Ovary (tissue), 9 donors: ENCODE results near the gene SLC39A11. TPM values are rescaled to one million over a fixed set of nuclear protein-coding genes. Genes with fewer than 3 reads are reported as not detected.

Experiments used
- DNase-seq, 5 donors: peaks; one replicate each; pipeline ENCODE4 v3.0.0-alpha.2; 2019 to 2020
- H3K27ac ChIP-seq, 2 donors: fragments of 200-600 bp; one replicate each; pipeline versions ENCODE4 v1.5.1 to v1.8.0; 2019 to 2022
- H3K27me3 ChIP-seq: fragments of 200-600 bp; one replicate; pipeline ENCODE4 v1.8.0; 2022
- H3K36me3 ChIP-seq: fragments of 200-600 bp; sonication (generic); one replicate; pipeline ENCODE4 v1.5.1; 2019
- H3K4me1 ChIP-seq: one replicate; pipeline ENCODE4 v1.8.1; 2013; ENCODE audit warnings: mild to moderate bottlenecking, moderate library complexity; ENCODE audit not compliant: insufficient read depth
- H3K4me3 ChIP-seq: fragments of 200-600 bp; sonication (generic); one replicate; pipeline ENCODE4 v1.5.1; 2017
- H3K9me3 ChIP-seq, 2 donors: fragments of 200-600 bp in 1 of 2; sonication (generic) in 1 of 2; one replicate each; pipeline versions ENCODE4 v1.5.1 to v1.8.1; 2013 to 2019; ENCODE audit warnings: mild to moderate bottlenecking in 1 of 2, moderate library complexity in 1 of 2
- EP300 ChIP-seq: sonication (generic); formaldehyde crosslinking; IDR thresholded peaks from one replicate; pipeline ENCODE4 v1.6.1; 2017; ENCODE audit warnings: antibody characterized with exemption
- POLR2A ChIP-seq: fragments of 450-650 bp; IDR thresholded peaks from one replicate; pipeline ENCODE4 v1.6.1; 2017; ENCODE audit warnings: antibody characterized with exemption, mild to moderate bottlenecking, moderate library complexity
- WGBS, 3 donors: extraction: QIAGEN DNeasy Blood & Tissue Kit in 1 of 3; methylation state at CpG; one replicate each; pipeline versions ENCODE4 v1.1.5 to v1.1.7; 2013 to 2017; 5-methylcytosine and 5-hydroxymethylcytosine counted together
- intact Hi-C, 4 donors: fragments of 100-400 bp; cut with DNase I; formaldehyde crosslinking; loops; one replicate each; pipeline versions ENCODE4 v1.11.0 to v1.15.1; 2022 to 2023
- polyA plus RNA-seq, 2 donors: library from polyadenylated mRNA; stranded (reverse); fragments of 200-250 nt in 1 of 2; fragments of 350-450 nt in 1 of 2; fragmentation: Illumina TruSeq in 1 of 2; extraction: RNeasy Lipid Tissue Mini Kit (QIAGEN cat#74804) in 1 of 2; gene quantifications; one replicate each; pipeline ENCODE4 v1.2.3, GENCODE V29; 2013 to 2014
- total RNA-seq, 7 donors: library from RNA; depleted of rRNA in 2 of 7; stranded (reverse); fragments of >200 nt in 2 of 7; fragmentation: NEBNext Ultra II Directional in 3 of 7; extraction: Animal tissue kit (Norgen Biotek cat#: 25700) in 3 of 7; gene quantifications; one replicate each; pipeline versions ENCODE4 v1.1.0 to v1.2.4, GENCODE V29; 2016 to 2023
- TF ChIP-seq, protein P1 (sequence below), 3 donors: fragments of 450-650 bp in 2 of 3; fragments of 200-600 bp in 1 of 3; IDR thresholded peaks; one replicate each; pipeline versions ENCODE4 v1.5.1 to v1.8.0; 2016 to 2022; ENCODE audit warnings: antibody characterized with exemption in 3 of 3, mild to moderate bottlenecking in 1 of 3
- donor health status: DM: no; HTN: no; CAD: no; lungs with moderate emphysema.
- donor health status: DM: no; HTN: no; CAD: no.
- donor health status: Bipolar disorder and iron deficiency.
- donor health status: DM: yes; HTN: yes; CAD: no.
- donor health status: DM: no; HTN: no; CAD: no.
- donor health status: DM: yes; HTN: yes; CAD: no.

The SLC39A11 gene
- total and polyA plus RNA-seq, 9 donors = 4.0 to 21.2 (median 10.1) TPM

DNA sequence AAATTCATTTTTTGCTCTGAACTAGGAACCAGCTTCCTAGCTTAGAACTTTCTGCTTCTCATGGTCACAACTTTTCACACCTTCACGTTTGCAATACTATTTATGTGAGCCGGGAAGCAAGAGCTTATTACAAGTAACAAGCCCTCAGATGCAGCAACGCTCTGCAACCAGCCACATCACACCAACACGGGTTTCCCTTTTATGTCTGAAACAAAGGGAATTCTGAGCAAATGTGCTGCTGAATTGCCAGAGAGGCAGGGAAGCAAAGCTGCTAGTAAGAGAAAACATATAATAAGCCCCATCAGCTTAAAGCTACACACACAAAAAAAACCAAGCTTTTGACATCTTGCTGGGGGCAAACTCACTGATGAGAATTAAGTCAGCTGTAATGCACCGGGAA, 122.2 kb downstream of the SLC39A11 start:
- intact Hi-C loops = no loop called here
- H3K36me3 ChIP-seq = no peaks in the 10 kb centered on the region
- no peaks in the 10 kb centered on the region for H3K9me3 ChIP-seq
- no peaks in the 10 kb centered on the region for H3K27me3 ChIP-seq
- H3K4me1 ChIP-seq = no peaks in the 10 kb centered on the region
- 43 to 55% (median 46%) methylated on average over 5 of the region's 5 CpGs for WGBS, 3 donors
- no peak overlapping the region for H3K27ac ChIP-seq
- TF ChIP-seq POLR2A (no peak), EP300 (no peak)
- TF ChIP-seq, protein P1, sequence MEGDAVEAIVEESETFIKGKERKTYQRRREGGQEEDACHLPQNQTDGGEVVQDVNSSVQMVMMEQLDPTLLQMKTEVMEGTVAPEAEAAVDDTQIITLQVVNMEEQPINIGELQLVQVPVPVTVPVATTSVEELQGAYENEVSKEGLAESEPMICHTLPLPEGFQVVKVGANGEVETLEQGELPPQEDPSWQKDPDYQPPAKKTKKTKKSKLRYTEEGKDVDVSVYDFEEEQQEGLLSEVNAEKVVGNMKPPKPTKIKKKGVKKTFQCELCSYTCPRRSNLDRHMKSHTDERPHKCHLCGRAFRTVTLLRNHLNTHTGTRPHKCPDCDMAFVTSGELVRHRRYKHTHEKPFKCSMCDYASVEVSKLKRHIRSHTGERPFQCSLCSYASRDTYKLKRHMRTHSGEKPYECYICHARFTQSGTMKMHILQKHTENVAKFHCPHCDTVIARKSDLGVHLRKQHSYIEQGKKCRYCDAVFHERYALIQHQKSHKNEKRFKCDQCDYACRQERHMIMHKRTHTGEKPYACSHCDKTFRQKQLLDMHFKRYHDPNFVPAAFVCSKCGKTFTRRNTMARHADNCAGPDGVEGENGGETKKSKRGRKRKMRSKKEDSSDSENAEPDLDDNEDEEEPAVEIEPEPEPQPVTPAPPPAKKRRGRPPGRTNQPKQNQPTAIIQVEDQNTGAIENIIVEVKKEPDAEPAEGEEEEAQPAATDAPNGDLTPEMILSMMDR (IDR thresholded peaks at IDR 0.05) = no peak
- H3K4me3 ChIP-seq = no peak overlapping the region
- no peak for DNase-seq

DNA sequence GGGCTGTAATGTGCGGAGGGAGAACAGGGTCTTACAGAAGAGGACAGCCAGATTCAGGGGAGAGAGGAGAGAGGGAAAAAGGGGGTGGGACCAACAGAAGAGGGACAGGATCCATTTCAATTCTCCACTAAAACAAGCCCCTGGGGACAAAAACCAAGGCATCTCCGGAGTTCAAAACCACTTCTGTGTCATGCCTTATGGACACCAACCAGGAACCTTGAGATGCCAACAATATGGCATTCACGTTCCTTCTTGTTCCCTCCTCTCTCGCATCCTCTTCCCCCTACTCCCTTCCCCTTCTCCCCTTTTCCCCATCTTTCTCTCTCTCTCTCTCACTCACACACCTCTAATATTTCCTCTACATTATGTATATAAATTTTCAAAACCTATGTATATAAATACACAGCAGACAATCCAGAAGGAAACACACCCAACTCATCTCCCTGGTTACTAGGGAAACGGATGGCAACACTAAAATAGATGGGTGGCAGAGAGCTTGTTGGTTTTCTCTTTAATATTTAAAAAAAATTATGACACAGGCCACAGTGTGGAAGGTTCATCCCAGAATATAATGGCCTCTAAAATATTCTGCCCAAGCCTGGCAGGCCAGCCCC, 123.1 kb downstream of the SLC39A11 start:
- Histone ChIP-seq H3K9me3 (no peaks in the 10 kb centered on the region), H3K4me1 (no peaks in the 10 kb centered on the region), H3K4me3 (no peak overlapping the region), H3K27ac (no peak overlapping the region), H3K27me3 (no peaks in the 10 kb centered on the region), H3K36me3 (no peaks in the 10 kb centered on the region)
- intact Hi-C loops = no loop called here
- no peak for TF ChIP-seq EP300
- TF ChIP-seq, protein P1 (IDR thresholded peaks at IDR 0.05) = no peak
- TF ChIP-seq POLR2A = no peak
- WGBS, 3 donors = 88 to 92% (median 92%) methylated on average over 5 of the region's 5 CpGs
- no peak for DNase-seq

DNA sequence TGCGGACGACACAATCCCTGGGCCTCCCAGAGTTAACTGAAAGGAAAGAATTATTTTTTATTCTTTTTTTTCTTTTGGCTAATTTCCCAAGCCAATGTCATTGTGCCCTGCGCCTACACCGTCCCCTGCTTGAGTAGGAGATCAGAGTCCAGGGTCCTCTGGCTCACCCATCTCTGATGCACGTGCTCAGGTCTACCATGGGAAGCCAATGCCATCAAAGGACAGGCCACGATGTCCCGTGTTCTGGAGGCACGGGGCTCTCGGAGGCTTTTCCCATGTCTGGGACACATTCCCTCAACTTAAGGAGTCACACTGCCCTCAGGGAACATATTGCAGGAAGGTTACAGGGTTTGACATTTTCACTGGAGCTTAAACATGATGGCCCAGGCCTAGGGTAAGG, 123.7 kb downstream of the SLC39A11 start:
- TF ChIP-seq, protein P1 (IDR thresholded peaks at IDR 0.05) = no peak
- TF ChIP-seq EP300 = no peak
- TF ChIP-seq POLR2A = no peak
- intact Hi-C loops = no loop called here
- DNase-seq = no peak
- H3K4me1 ChIP-seq = no peaks in the 10 kb centered on the region
- H3K36me3 ChIP-seq = no peaks in the 10 kb centered on the region
- H3K9me3 ChIP-seq = no peaks in the 10 kb centered on the region
- H3K27ac ChIP-seq = no peak overlapping the region
- no peak overlapping the region for H3K4me3 ChIP-seq
- no peaks in the 10 kb centered on the region for H3K27me3 ChIP-seq
- 81 to 92% (median 86%) methylated on average over 8 to 9 of the region's 9 CpGs for WGBS, 3 donors

DNA sequence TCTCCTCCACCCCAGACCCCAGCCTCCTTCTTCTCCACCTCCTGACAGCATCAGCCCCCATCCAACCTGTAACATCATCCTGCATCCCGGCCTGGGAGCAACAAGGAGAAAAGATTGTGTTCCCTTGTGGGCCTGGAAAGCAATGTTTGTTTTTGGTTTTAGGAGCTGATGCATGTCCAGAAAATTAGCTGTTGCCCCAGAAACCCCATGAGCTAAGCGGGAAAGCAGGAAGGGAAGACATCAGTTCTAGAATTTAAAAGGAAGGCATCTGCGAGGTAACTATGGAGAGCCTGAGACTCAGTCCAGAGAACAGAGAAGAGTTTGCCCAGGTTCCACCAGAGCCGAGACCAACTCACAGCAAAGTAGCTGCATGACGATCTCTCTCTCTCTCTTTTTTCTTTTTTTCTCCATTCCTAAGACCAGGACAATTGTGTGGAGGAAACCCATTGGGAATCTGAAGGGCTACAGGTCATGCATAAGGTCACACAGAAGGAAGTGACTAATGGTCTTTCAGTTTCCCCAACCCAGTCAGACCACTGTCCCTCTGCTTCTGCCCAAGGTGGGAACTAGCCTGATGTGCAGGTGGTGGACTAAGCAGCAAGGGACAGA, 124.4 kb downstream of the SLC39A11 start:
- H3K4me1 ChIP-seq = no peaks in the 10 kb centered on the region
- no peak overlapping the region for H3K27ac ChIP-seq
- WGBS, 3 donors = 76 to 83% (median 82%) methylated on average over 5 of the region's 5 CpGs
- H3K36me3 ChIP-seq = no peaks in the 10 kb centered on the region
- no peak overlapping the region for H3K4me3 ChIP-seq
- H3K27me3 ChIP-seq = no peaks in the 10 kb centered on the region
- DNase-seq = no peak
- no peak for TF ChIP-seq POLR2A
- TF ChIP-seq EP300 = no peak
- TF ChIP-seq, protein P1 (IDR thresholded peaks at IDR 0.05) = no peak
- intact Hi-C loops = no loop called here
- H3K9me3 ChIP-seq = no peaks in the 10 kb centered on the region
